H1 (cell line): Measurements from ENCODE around the gene RHOBTB3.

ENCODE experiments used
- CREB1 ChIP-seq: IDR thresholded peaks from 2 replicates; pipeline ENCODE4 v1.6.1; 2012; ENCODE audit warnings: inconsistent platforms
- TF ChIP-seq, protein P1 (sequence below), 3 experiments: IDR thresholded peaks; 1 replicate in 2 of 3; 2 replicates in 1 of 3; pipeline versions ENCODE4 v1.5.1 to v1.6.1; 2011; ENCODE audit warnings: low read length in 3 of 3, mild to moderate bottlenecking in 3 of 3, inconsistent platforms in 2 of 3, low read depth in 1 of 3, moderate library complexity in 1 of 3; ENCODE audit not compliant: insufficient read depth in 1 of 3; ENCODE audit errors: control extremely low read depth in 1 of 3

GRCh38 chr5:95778713-95779436, 47.7 kb downstream of the RHOBTB3 start:
- TF ChIP-seq, protein P1, sequence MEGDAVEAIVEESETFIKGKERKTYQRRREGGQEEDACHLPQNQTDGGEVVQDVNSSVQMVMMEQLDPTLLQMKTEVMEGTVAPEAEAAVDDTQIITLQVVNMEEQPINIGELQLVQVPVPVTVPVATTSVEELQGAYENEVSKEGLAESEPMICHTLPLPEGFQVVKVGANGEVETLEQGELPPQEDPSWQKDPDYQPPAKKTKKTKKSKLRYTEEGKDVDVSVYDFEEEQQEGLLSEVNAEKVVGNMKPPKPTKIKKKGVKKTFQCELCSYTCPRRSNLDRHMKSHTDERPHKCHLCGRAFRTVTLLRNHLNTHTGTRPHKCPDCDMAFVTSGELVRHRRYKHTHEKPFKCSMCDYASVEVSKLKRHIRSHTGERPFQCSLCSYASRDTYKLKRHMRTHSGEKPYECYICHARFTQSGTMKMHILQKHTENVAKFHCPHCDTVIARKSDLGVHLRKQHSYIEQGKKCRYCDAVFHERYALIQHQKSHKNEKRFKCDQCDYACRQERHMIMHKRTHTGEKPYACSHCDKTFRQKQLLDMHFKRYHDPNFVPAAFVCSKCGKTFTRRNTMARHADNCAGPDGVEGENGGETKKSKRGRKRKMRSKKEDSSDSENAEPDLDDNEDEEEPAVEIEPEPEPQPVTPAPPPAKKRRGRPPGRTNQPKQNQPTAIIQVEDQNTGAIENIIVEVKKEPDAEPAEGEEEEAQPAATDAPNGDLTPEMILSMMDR (IDR thresholded peaks at IDR 0.05; ENCODE audit: control extremely low read depth in 1 of 3, insufficient read depth in 1 of 3, low read depth in 1 of 3, low read length in 3 of 3): no peak
- TF ChIP-seq CREB1: no peak
